ENCODE results near the gene LARGE2. TPM values are rescaled to one million over a fixed set of nuclear protein-coding genes. Genes with fewer than 3 reads are reported as not detected.

Gene LARGE2
- total and polyA plus RNA-seq, 2 of the 13 experiments (the other 11 are each of a cell fraction or from before 2014, with no cell fraction given): 8.5 to 21.6 TPM

- TF ChIP-seq, protein P1, sequence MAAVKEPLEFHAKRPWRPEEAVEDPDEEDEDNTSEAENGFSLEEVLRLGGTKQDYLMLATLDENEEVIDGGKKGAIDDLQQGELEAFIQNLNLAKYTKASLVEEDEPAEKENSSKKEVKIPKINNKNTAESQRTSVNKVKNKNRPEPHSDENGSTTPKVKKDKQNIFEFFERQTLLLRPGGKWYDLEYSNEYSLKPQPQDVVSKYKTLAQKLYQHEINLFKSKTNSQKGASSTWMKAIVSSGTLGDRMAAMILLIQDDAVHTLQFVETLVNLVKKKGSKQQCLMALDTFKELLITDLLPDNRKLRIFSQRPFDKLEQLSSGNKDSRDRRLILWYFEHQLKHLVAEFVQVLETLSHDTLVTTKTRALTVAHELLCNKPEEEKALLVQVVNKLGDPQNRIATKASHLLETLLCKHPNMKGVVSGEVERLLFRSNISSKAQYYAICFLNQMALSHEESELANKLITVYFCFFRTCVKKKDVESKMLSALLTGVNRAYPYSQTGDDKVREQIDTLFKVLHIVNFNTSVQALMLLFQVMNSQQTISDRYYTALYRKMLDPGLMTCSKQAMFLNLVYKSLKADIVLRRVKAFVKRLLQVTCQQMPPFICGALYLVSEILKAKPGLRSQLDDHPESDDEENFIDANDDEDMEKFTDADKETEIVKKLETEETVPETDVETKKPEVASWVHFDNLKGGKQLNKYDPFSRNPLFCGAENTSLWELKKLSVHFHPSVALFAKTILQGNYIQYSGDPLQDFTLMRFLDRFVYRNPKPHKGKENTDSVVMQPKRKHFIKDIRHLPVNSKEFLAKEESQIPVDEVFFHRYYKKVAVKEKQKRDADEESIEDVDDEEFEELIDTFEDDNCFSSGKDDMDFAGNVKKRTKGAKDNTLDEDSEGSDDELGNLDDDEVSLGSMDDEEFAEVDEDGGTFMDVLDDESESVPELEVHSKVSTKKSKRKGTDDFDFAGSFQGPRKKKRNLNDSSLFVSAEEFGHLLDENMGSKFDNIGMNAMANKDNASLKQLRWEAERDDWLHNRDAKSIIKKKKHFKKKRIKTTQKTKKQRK (IDR thresholded peaks at IDR 0.05; ENCODE audit: low read length): no peak
- TF ChIP-seq ZBTB8A (CRISPR knock-in tag; IDR thresholded peaks at IDR 0.05; ENCODE audit: borderline replicate concordance, low read depth) (peak; percentile 64; the same call in 1 of the 2 replicates), TBL1XR1 (IDR thresholded peaks at IDR 0.05; ENCODE audit: borderline replicate concordance, low read length, partially characterized antibody) (peak; percentile 27), EZH2 (conservative IDR thresholded peaks at IDR 0.05; ENCODE audit: low read depth, low read length) (no peak), FOSL2 (CRISPR knock-in tag; IDR thresholded peaks at IDR 0.05) (peak; percentile 12; the same call in 1 of the 2 replicates), ZNF331 (CRISPR knock-in tag; IDR thresholded peaks at IDR 0.05) (0 out of 2 replicates have a peak, but pooled peaks have one; percentile 34), CSRNP1 (CRISPR knock-in tag; IDR thresholded peaks at IDR 0.05) (peak; percentile 53; the same call in 1 of the 2 replicates), RFX3 (CRISPR knock-in tag; IDR thresholded peaks at IDR 0.05) (peak; percentile 56; the same call in 1 of the 2 replicates), SRSF1 (optimal IDR thresholded peaks at IDR 0.05; ENCODE audit: low read depth, low read length) (peak; percentile 53), NR2F6 (IDR thresholded peaks at IDR 0.05) (peak; percentile 74), NR2F6 (CRISPR knock-in tag; IDR thresholded peaks at IDR 0.05) (peak; percentile 68), ZMAT3 (CRISPR knock-in tag; conservative IDR thresholded peaks at IDR 0.05) (0 out of 2 replicates have a peak, but pooled peaks have one; percentile 28)
- TF ChIP-seq, protein P2, sequence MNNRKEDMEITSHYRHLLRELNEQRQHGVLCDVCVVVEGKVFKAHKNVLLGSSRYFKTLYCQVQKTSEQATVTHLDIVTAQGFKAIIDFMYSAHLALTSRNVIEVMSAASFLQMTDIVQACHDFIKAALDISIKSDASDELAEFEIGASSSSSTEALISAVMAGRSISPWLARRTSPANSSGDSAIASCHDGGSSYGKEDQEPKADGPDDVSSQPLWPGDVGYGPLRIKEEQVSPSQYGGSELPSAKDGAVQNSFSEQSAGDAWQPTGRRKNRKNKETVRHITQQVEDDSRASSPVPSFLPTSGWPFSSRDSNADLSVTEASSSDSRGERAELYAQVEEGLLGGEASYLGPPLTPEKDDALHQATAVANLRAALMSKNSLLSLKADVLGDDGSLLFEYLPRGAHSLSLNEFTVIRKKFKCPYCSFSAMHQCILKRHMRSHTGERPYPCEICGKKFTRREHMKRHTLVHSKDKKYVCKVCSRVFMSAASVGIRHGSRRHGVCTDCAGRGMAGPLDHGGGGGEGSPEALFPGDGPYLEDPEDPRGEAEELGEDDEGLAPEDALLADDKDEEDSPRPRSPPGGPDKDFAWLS (CRISPR knock-in tag; IDR thresholded peaks at IDR 0.05; ENCODE audit: borderline replicate concordance): peak; percentile 67; the same call in 1 of the 2 replicates
- TF ChIP-seq, protein P3, sequence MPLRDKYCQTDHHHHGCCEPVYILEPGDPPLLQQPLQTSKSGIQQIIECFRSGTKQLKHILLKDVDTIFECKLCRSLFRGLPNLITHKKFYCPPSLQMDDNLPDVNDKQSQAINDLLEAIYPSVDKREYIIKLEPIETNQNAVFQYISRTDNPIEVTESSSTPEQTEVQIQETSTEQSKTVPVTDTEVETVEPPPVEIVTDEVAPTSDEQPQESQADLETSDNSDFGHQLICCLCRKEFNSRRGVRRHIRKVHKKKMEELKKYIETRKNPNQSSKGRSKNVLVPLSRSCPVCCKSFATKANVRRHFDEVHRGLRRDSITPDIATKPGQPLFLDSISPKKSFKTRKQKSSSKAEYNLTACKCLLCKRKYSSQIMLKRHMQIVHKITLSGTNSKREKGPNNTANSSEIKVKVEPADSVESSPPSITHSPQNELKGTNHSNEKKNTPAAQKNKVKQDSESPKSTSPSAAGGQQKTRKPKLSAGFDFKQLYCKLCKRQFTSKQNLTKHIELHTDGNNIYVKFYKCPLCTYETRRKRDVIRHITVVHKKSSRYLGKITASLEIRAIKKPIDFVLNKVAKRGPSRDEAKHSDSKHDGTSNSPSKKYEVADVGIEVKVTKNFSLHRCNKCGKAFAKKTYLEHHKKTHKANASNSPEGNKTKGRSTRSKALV (CRISPR knock-in tag; IDR thresholded peaks at IDR 0.05): no peak
Observed at GRCh38 chr11:45917623-45918330, 4.7 kb upstream of the LARGE2 start, which contains the start of gene PEX16 (continued).

Data from HepG2 (cell line).